Lung (tissue), 12 donors: ENCODE data around the gene CEMIP. TPM values are rescaled to one million over a fixed set of nuclear protein-coding genes. Genes with fewer than 3 reads are reported as not detected.

ENCODE experiments used
- ATAC-seq: fragments of 200-7000 bp; cut with Tn5 transposase; one replicate; pipeline ENCODE4 v1.9.1; 2020; ENCODE audit warnings: moderate number of reproducible peaks; ENCODE audit not compliant: insufficient read depth, low FRiP score
- DNase-seq, 3 donors: peaks; one replicate each; pipeline ENCODE4 v3.0.0-alpha.2; 2013 to 2017
- H3K27ac ChIP-seq, 2 donors: one replicate each; pipeline ENCODE4 v1.5.1; 2013; ENCODE audit warnings: mild to moderate bottlenecking in 2 of 2, moderate library complexity in 2 of 2, control low read depth in 1 of 2, inconsistent platforms in 1 of 2, low read depth in 1 of 2, low read length in 1 of 2
- H3K27me3 ChIP-seq, 3 donors: one replicate each; pipeline ENCODE4 v1.5.1; 2013; ENCODE audit warnings: low read length in 2 of 3; ENCODE audit not compliant: control insufficient read depth in 3 of 3, insufficient read depth in 3 of 3
- H3K36me3 ChIP-seq, 4 donors: one replicate each; pipeline ENCODE4 v1.5.1; 2013; ENCODE audit warnings: low read length in 4 of 4, mild to moderate bottlenecking in 1 of 4, moderate library complexity in 1 of 4; ENCODE audit not compliant: control insufficient read depth in 4 of 4, insufficient read depth in 4 of 4
- H3K4me1 ChIP-seq, 5 donors: one replicate each; pipeline ENCODE4 v1.5.1; 2013; ENCODE audit warnings: low read length in 5 of 5, mild to moderate bottlenecking in 2 of 5, moderate library complexity in 1 of 5; ENCODE audit not compliant: control insufficient read depth in 5 of 5, insufficient read depth in 5 of 5
- H3K4me3 ChIP-seq: one replicate; pipeline ENCODE4 v1.5.1; 2013; ENCODE audit warnings: mild to moderate bottlenecking, control low read depth, moderate library complexity
- H3K9ac ChIP-seq, 2 donors: one replicate each; pipeline ENCODE4 v1.5.1; 2013; ENCODE audit warnings: low read length in 2 of 2, control low read depth in 1 of 2; ENCODE audit not compliant: insufficient read depth in 1 of 2
- H3K9me3 ChIP-seq, 4 donors: one replicate each; pipeline ENCODE4 v1.5.1; 2013; ENCODE audit warnings: low read length in 3 of 4, mild to moderate bottlenecking in 1 of 4, moderate library complexity in 1 of 4; ENCODE audit not compliant: control insufficient read depth in 4 of 4, insufficient read depth in 3 of 4
- WGBS, 2 donors: extraction: QIAGEN DNeasy Blood & Tissue Kit; methylation state at CpG; one replicate each; pipeline ENCODE4 v1.1.7; 2013; 5-methylcytosine and 5-hydroxymethylcytosine counted together
- polyA plus RNA-seq, 2 donors: library from polyadenylated mRNA; stranded (reverse); fragments of 200-250 nt; gene quantifications; one replicate each; pipeline ENCODE4 v1.2.1, GENCODE V29; 2013
- total RNA-seq, 2 donors: library from RNA; depleted of rRNA in 1 of 2; stranded (reverse); fragments of >200 nt in 1 of 2; gene quantifications; one replicate each; pipeline ENCODE4 v1.2.1, GENCODE V29; 2014 to 2021
- TF ChIP-seq, protein P1 (sequence below): IDR thresholded peaks from 2 replicates; pipeline ENCODE4 v1.5.1; 2012; ENCODE audit warnings: mild to moderate bottlenecking; ENCODE audit errors: control extremely low read depth, extremely low read depth
- donor health status: control.
- donor health status: control.
- donor health status: Bipolar disorder and iron deficiency.
- donor health status: healthy.
- donor health status: DM: yes; HTN: yes; CAD: no.

CEMIP gene
- total and polyA plus RNA-seq, 4 donors, result 1.9 to 32.0 (median 3.9) TPM

DNA sequence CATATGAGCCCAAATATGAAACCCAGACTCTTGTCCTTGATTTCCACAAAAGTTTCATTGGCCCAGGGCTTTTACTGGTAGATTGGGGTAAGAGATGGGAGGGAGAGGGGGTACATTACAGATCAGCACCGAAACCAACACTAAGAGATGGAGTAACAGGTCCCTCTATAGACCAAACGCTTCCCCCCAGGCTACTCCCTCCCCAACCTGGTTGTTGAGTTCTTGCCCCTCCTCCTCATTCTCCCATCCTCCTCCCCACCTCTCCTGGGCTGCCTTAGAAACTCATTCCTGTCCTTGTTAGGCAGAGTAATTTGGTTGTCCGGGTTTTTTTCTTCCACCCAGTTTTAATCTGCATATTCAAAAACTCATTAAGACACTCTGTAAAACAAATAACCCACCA is 136.3 kb downstream of the CEMIP start:
- DNase-seq (peak in 1 of 3 donors; percentile 6), ATAC-seq (no peak)
- Histone ChIP-seq H3K9me3 (no peaks in the 10 kb centered on the region), H3K27me3 (no peaks in the 10 kb centered on the region), H3K27ac (no peak overlapping the region), H3K4me1 (no peaks in the 10 kb centered on the region), H3K36me3 (peaks cover 0 to 7% (median 0%) of the 10 kb centered on the region in 4 donors), H3K4me3 (no peak overlapping the region), H3K9ac (no peak overlapping the region)
- TF ChIP-seq, protein P1, sequence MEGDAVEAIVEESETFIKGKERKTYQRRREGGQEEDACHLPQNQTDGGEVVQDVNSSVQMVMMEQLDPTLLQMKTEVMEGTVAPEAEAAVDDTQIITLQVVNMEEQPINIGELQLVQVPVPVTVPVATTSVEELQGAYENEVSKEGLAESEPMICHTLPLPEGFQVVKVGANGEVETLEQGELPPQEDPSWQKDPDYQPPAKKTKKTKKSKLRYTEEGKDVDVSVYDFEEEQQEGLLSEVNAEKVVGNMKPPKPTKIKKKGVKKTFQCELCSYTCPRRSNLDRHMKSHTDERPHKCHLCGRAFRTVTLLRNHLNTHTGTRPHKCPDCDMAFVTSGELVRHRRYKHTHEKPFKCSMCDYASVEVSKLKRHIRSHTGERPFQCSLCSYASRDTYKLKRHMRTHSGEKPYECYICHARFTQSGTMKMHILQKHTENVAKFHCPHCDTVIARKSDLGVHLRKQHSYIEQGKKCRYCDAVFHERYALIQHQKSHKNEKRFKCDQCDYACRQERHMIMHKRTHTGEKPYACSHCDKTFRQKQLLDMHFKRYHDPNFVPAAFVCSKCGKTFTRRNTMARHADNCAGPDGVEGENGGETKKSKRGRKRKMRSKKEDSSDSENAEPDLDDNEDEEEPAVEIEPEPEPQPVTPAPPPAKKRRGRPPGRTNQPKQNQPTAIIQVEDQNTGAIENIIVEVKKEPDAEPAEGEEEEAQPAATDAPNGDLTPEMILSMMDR, result no peak
- WGBS, 2 donors, result 73 to 87% methylated on average over 3 of the region's 3 CpGs

DNA sequence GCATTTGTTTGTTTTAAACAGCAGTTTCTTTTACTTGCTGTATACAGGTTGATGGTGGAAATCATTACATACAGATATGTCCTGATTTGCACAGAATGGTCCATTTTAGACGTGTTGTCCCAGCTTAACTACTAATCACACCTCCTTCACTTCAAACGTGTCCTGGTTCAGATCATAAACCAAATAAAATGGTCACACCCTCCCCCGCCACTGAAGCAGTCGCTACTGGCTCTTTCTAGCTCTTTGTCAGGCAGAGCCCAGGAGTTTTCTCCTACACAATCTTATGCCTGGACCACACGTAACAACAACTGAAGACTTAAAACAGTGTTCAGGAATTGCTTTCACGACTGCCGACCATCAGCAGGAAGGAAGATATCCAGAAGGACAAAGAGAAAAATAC is 136.9 kb downstream of the CEMIP start:
- ATAC-seq (no peak), DNase-seq (no peak)
- Histone ChIP-seq H3K36me3 (peaks cover 0 to 4% (median 0%) of the 10 kb centered on the region in 4 donors), H3K9me3 (no peaks in the 10 kb centered on the region), H3K9ac (no peak overlapping the region), H3K4me3 (no peak overlapping the region), H3K4me1 (no peaks in the 10 kb centered on the region), H3K27ac (no peak overlapping the region), H3K27me3 (no peaks in the 10 kb centered on the region)
- WGBS, 2 donors, result 69 to 77% methylated on average over 7 of the region's 7 CpGs
- TF ChIP-seq, protein P1, result no peak

DNA sequence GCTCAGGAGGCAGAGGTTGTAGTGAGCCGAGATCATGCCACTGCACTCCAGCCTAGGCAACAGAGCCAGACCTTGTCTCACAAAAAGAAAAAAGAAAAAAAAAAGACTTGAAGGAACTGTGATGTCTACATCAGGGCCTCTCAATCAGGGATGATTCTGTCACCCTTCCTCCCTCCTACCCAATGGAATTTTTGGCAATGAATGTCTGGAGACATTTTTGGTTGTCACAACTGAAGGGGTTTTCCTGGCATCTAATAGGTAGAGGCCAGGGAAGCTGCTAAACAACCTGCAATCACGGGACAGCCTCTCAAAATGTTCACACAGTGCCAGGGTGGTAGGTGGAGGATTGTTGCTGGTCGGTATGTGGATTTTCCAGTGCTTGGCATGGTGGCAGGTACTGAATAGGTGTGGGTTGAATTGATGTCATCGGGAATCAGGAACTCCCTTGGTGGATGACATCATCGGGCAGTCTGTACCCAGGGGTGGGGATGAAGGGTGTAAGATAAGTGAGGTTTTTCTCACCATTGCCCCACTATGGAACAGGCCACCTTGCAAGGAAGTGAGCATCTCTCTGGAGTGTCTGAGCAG is 139.1 kb downstream of the CEMIP start:
- no peaks in the 10 kb centered on the region for H3K4me1 ChIP-seq
- H3K9me3 ChIP-seq, result no peaks in the 10 kb centered on the region
- no peak for DNase-seq
- WGBS, 2 donors, result 93% methylated on average over 5 of the region's 5 CpGs
- H3K27me3 ChIP-seq, result no peaks in the 10 kb centered on the region
- TF ChIP-seq, protein P1, result no peak
- H3K9ac ChIP-seq, result no peak overlapping the region
- no peak overlapping the region for H3K4me3 ChIP-seq
- no peak for ATAC-seq
- peaks cover 0 to 13% (median 3%) of the 10 kb centered on the region in 4 donors for H3K36me3 ChIP-seq
- no peak overlapping the region for H3K27ac ChIP-seq

DNA sequence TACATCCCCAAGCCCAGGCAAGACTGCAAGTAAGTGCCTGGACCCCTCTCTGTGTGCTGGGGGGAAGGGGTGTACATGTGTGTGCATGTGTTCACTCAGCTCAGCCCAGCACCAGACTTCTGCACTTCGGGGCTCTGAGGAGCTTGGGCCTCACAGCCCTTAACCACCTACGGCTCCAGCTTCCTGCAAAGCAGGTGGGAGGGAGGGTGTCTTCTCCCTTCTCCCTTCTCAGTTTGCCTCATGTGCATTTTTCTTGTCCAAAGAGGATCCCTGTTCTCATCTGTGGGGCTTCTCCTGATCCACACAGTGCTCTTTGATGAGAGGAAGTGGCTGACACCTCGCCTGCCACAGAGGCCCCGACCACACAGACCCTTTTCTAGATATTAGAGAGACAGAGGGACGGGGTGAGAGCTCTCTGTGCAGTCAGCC is 141.1 kb downstream of the CEMIP start:
- H3K27ac ChIP-seq, result no peak overlapping the region
- no peak overlapping the region for H3K9ac ChIP-seq
- no peak for DNase-seq
- H3K4me1 ChIP-seq, result no peaks in the 10 kb centered on the region
- no peak overlapping the region for H3K4me3 ChIP-seq
- peaks cover 0 to 17% (median 5%) of the 10 kb centered on the region in 4 donors for H3K36me3 ChIP-seq
- no peak for ATAC-seq
- WGBS, 2 donors, result 33 to 65% methylated on average over 5 of the region's 5 CpGs
- H3K27me3 ChIP-seq, result no peaks in the 10 kb centered on the region
- TF ChIP-seq, protein P1, result no peak
- no peaks in the 10 kb centered on the region for H3K9me3 ChIP-seq
